GM23338 (cell line): Measurements from ENCODE around the gene PKP3. TPM values are rescaled to one million over a fixed set of nuclear protein-coding genes. Genes with fewer than 3 reads are reported as not detected.

Experiments used
- ATAC-seq: fragments of 200-7000 bp; cut with Tn5 transposase; 3 replicates; pipeline ENCODE4 v1.9.1; 2020
- DNase-seq: peaks from one replicate; pipeline ENCODE4 v3.0.0-alpha.2; 2015; ENCODE audit warnings: low spot score
- H2AFZ ChIP-seq: fragments of 200-600 bp; sonication (generic); 2 replicates; pipeline ENCODE4 v1.8.0; 2016; ENCODE audit warnings: antibody characterized with exemption, mild to moderate bottlenecking, moderate library complexity
- H3F3A ChIP-seq: fragments of 200-600 bp; sonication (generic); replicated peaks from 2 replicates; pipeline ENCODE4 v1.8.0; 2017; ENCODE audit warnings: antibody characterized with exemption, mixed run types, low read depth
- H3K27ac ChIP-seq: fragments of 200-600 bp; sonication (generic); 2 replicates; pipeline ENCODE4 v1.6.1; 2016; ENCODE audit warnings: low read depth
- H3K27me3 ChIP-seq: fragments of 200-600 bp; sonication (generic); 2 replicates; pipeline ENCODE4 v1.8.0; 2016; ENCODE audit warnings: mild to moderate bottlenecking, mixed run types, moderate library complexity; ENCODE audit not compliant: insufficient read depth
- H3K36me3 ChIP-seq: fragments of 200-600 bp; sonication (generic); 2 replicates; pipeline ENCODE4 v1.8.0; 2016; ENCODE audit warnings: mild to moderate bottlenecking; ENCODE audit not compliant: insufficient read depth
- H3K4me1 ChIP-seq: fragments of 200-600 bp; sonication (generic); 2 replicates; pipeline ENCODE4 v1.8.0; 2016; ENCODE audit warnings: mild to moderate bottlenecking, moderate library complexity; ENCODE audit not compliant: insufficient read depth
- H3K4me2 ChIP-seq: fragments of 200-600 bp; sonication (generic); 2 replicates; pipeline ENCODE4 v1.7.1; 2017; ENCODE audit warnings: mixed run types
- H3K4me3 ChIP-seq: fragments of 200-600 bp; sonication (generic); 2 replicates; pipeline ENCODE4 v1.6.1; 2016; ENCODE audit warnings: mixed run types
- H3K79me2 ChIP-seq: fragments of 200-600 bp; sonication (generic); replicated peaks from 2 replicates; pipeline ENCODE4 v1.8.0; 2017; ENCODE audit warnings: mild to moderate bottlenecking; ENCODE audit not compliant: insufficient read depth
- H3K9me2 ChIP-seq: fragments of 200-600 bp; sonication (generic); 2 replicates; pipeline ENCODE4 v1.8.0; 2017; ENCODE audit not compliant: insufficient read depth
- H4K20me1 ChIP-seq: fragments of 200-600 bp; sonication (generic); replicated peaks from 2 replicates; pipeline ENCODE4 v1.8.0; 2017; ENCODE audit warnings: mild to moderate bottlenecking; ENCODE audit not compliant: insufficient read depth
- H3K27ac Mint-ChIP-seq: 2 replicates; pipeline ENCODE4 v1.8.0; 2020; ENCODE audit warnings: inconsistent platforms, mild to moderate bottlenecking, moderate library complexity, mixed read lengths
- H3K27me3 Mint-ChIP-seq: 3 replicates; pipeline ENCODE4 v1.8.0; 2022; ENCODE audit warnings: low read depth, mild to moderate bottlenecking, moderate library complexity, mixed read lengths, inconsistent platforms; ENCODE audit not compliant: insufficient read depth, poor library complexity
- H3K36me3 Mint-ChIP-seq: 3 replicates; pipeline ENCODE4 v1.8.0; 2021; ENCODE audit warnings: low read depth, mild to moderate bottlenecking, inconsistent platforms, moderate library complexity, mixed read lengths
- H3K4me1 Mint-ChIP-seq: 3 replicates; pipeline ENCODE4 v1.8.0; 2020; ENCODE audit warnings: mild to moderate bottlenecking, inconsistent platforms, mixed read lengths
- H3K4me3 Mint-ChIP-seq: 3 replicates; pipeline ENCODE4 v1.8.0; 2021; ENCODE audit warnings: moderate library complexity, mild to moderate bottlenecking, inconsistent platforms, mixed read lengths
- H3K9me3 Mint-ChIP-seq: 3 replicates; pipeline ENCODE4 v1.8.0; 2020; ENCODE audit warnings: moderate library complexity, mild to moderate bottlenecking, inconsistent platforms, mixed read lengths
- CREB1 ChIP-seq: fragments of 250-450 bp; sonication (Bioruptor Pico); IDR thresholded peaks from 2 replicates; pipeline ENCODE4 v1.5.0; 2020; ENCODE audit warnings: low read depth, mild to moderate bottlenecking, moderate library complexity
- EZH2 ChIP-seq: fragments of 200-600 bp; sonication (generic); IDR thresholded peaks from one replicate; pipeline ENCODE4 v1.8.0; 2017; ENCODE audit warnings: antibody characterized with exemption, mild to moderate bottlenecking, low read depth; ENCODE audit not compliant: unreplicated experiment
- EZH2phosphoT487 ChIP-seq: fragments of 200-600 bp; sonication (generic); IDR thresholded peaks from one replicate; pipeline ENCODE4 v1.8.1; 2018; ENCODE audit warnings: antibody characterized with exemption; ENCODE audit not compliant: unreplicated experiment
- JUNB ChIP-seq: IDR thresholded peaks from one replicate; pipeline ENCODE4 v1.6.1; 2016; ENCODE audit warnings: antibody characterized with exemption; ENCODE audit not compliant: unreplicated experiment
- NANOG ChIP-seq: IDR thresholded peaks from 2 replicates; pipeline ENCODE4 v1.6.1; 2016; ENCODE audit warnings: antibody characterized with exemption, borderline replicate concordance
- POLR2AphosphoS5 ChIP-seq: IDR thresholded peaks from 2 replicates; pipeline ENCODE4 v1.6.1; 2016; ENCODE audit warnings: antibody characterized with exemption, low read depth
- STAT1 ChIP-seq: IDR thresholded peaks from one replicate; pipeline ENCODE4 v1.6.1; 2016; ENCODE audit warnings: antibody characterized with exemption; ENCODE audit not compliant: unreplicated experiment
- ZNF114 ChIP-seq: fragments of 250-450 bp; sonication (Bioruptor Pico); IDR thresholded peaks from 2 replicates; pipeline ENCODE4 v1.5.0; 2020; ENCODE audit warnings: mild to moderate bottlenecking, moderate library complexity
- ZNF331 ChIP-seq: fragments of 250-450 bp; sonication (Bioruptor Pico); IDR thresholded peaks from 2 replicates; pipeline ENCODE4 v1.5.0; 2020; ENCODE audit warnings: low read depth, mild to moderate bottlenecking, moderate library complexity
- polyA plus RNA-seq: library from polyadenylated mRNA; unstranded; fragments of >200 nt; fragmentation: Nextera tagmentation; extraction: Ambion mirVana; gene quantifications from 2 replicates; pipeline ENCODE4 v1.2.1, GENCODE V29; 2016
- total RNA-seq: library from RNA; depleted of rRNA; stranded (reverse); fragments of >200 nt; shearing (Covaris generic); gene quantifications from 2 replicates; pipeline ENCODE4 v1.2.3, GENCODE V29; 2014
- TF ChIP-seq, protein P1 (sequence below), 2 experiments: fragments of 200-600 bp in 1 of 2; sonication (generic) in 1 of 2; conservative IDR thresholded peaks; 2 replicates each; pipeline versions ENCODE4 v1.5.1 to v1.6.1; 2016 to 2017; ENCODE audit warnings: antibody characterized with exemption in 2 of 2, low read depth in 2 of 2, mild to moderate bottlenecking in 2 of 2, moderate library complexity in 1 of 2
- TF ChIP-seq, protein P2 (sequence below): IDR thresholded peaks from 2 replicates; pipeline ENCODE4 v1.6.1; 2016; ENCODE audit warnings: antibody characterized with exemption
- TF ChIP-seq, protein P3 (sequence below): fragments of 250-450 bp; sonication (Bioruptor Pico); IDR thresholded peaks from 2 replicates; pipeline ENCODE4 v1.5.0; 2020; ENCODE audit warnings: mild to moderate bottlenecking, moderate library complexity
- TF ChIP-seq, protein P4 (sequence below): IDR thresholded peaks from one replicate; pipeline ENCODE4 v1.6.1; 2018; ENCODE audit warnings: antibody characterized with exemption; ENCODE audit not compliant: unreplicated experiment

The PKP3 gene
- total and polyA plus RNA-seq, 2 experiments from 2014 or later, result 7.2 to 23.0 TPM

DNA sequence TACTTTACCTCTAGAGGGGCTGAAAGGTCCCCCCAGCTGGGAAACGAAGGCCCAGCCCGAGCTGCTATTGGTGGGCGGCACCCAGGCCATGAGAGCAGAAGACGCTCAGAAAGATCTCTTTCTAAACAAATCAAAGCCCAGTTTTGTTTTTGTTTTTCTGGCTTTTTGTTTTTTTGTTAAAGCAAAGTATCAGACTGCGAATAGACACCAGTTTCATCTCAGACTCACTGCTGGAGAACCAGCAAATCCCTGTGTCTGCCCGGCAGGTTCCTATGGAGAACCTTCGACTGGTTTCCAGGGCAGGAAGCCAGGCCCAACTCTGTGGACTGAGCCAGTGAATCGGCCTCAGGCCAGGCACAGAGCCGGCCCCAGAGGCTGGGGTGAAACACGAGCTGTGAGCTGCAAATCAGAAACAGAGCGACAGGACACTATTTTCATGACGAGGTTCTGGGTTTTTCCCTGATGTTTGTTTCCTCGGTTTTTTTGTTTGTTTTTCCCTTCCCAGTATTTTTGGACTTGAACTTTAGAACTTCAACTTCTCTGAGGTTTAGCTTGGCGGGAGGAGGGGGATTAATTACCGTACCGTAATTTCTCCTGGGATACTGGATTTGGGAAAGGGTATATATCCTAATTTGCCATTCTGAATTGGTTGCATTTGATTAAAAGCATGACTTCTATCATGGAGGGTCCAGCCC is 40.7 kb upstream of the PKP3 start:
- H3F3A ChIP-seq, result peaks cover 36% of the 10 kb centered on the region
- TF ChIP-seq, protein P1, sequence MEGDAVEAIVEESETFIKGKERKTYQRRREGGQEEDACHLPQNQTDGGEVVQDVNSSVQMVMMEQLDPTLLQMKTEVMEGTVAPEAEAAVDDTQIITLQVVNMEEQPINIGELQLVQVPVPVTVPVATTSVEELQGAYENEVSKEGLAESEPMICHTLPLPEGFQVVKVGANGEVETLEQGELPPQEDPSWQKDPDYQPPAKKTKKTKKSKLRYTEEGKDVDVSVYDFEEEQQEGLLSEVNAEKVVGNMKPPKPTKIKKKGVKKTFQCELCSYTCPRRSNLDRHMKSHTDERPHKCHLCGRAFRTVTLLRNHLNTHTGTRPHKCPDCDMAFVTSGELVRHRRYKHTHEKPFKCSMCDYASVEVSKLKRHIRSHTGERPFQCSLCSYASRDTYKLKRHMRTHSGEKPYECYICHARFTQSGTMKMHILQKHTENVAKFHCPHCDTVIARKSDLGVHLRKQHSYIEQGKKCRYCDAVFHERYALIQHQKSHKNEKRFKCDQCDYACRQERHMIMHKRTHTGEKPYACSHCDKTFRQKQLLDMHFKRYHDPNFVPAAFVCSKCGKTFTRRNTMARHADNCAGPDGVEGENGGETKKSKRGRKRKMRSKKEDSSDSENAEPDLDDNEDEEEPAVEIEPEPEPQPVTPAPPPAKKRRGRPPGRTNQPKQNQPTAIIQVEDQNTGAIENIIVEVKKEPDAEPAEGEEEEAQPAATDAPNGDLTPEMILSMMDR (conservative IDR thresholded peaks at IDR 0.05; ENCODE audit: low read depth in 2 of 2), result no peak
- TF ChIP-seq NANOG (no peak), JUNB (no peak), ZNF331 (no peak), EZH2 (no peak), ZNF114 (CRISPR knock-in tag) (no peak), CREB1 (no peak), POLR2AphosphoS5 (no peak), EZH2phosphoT487 (no peak), STAT1 (no peak)
- TF ChIP-seq, protein P2, sequence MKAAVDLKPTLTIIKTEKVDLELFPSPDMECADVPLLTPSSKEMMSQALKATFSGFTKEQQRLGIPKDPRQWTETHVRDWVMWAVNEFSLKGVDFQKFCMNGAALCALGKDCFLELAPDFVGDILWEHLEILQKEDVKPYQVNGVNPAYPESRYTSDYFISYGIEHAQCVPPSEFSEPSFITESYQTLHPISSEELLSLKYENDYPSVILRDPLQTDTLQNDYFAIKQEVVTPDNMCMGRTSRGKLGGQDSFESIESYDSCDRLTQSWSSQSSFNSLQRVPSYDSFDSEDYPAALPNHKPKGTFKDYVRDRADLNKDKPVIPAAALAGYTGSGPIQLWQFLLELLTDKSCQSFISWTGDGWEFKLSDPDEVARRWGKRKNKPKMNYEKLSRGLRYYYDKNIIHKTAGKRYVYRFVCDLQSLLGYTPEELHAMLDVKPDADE, result no peak
- TF ChIP-seq, protein P3, sequence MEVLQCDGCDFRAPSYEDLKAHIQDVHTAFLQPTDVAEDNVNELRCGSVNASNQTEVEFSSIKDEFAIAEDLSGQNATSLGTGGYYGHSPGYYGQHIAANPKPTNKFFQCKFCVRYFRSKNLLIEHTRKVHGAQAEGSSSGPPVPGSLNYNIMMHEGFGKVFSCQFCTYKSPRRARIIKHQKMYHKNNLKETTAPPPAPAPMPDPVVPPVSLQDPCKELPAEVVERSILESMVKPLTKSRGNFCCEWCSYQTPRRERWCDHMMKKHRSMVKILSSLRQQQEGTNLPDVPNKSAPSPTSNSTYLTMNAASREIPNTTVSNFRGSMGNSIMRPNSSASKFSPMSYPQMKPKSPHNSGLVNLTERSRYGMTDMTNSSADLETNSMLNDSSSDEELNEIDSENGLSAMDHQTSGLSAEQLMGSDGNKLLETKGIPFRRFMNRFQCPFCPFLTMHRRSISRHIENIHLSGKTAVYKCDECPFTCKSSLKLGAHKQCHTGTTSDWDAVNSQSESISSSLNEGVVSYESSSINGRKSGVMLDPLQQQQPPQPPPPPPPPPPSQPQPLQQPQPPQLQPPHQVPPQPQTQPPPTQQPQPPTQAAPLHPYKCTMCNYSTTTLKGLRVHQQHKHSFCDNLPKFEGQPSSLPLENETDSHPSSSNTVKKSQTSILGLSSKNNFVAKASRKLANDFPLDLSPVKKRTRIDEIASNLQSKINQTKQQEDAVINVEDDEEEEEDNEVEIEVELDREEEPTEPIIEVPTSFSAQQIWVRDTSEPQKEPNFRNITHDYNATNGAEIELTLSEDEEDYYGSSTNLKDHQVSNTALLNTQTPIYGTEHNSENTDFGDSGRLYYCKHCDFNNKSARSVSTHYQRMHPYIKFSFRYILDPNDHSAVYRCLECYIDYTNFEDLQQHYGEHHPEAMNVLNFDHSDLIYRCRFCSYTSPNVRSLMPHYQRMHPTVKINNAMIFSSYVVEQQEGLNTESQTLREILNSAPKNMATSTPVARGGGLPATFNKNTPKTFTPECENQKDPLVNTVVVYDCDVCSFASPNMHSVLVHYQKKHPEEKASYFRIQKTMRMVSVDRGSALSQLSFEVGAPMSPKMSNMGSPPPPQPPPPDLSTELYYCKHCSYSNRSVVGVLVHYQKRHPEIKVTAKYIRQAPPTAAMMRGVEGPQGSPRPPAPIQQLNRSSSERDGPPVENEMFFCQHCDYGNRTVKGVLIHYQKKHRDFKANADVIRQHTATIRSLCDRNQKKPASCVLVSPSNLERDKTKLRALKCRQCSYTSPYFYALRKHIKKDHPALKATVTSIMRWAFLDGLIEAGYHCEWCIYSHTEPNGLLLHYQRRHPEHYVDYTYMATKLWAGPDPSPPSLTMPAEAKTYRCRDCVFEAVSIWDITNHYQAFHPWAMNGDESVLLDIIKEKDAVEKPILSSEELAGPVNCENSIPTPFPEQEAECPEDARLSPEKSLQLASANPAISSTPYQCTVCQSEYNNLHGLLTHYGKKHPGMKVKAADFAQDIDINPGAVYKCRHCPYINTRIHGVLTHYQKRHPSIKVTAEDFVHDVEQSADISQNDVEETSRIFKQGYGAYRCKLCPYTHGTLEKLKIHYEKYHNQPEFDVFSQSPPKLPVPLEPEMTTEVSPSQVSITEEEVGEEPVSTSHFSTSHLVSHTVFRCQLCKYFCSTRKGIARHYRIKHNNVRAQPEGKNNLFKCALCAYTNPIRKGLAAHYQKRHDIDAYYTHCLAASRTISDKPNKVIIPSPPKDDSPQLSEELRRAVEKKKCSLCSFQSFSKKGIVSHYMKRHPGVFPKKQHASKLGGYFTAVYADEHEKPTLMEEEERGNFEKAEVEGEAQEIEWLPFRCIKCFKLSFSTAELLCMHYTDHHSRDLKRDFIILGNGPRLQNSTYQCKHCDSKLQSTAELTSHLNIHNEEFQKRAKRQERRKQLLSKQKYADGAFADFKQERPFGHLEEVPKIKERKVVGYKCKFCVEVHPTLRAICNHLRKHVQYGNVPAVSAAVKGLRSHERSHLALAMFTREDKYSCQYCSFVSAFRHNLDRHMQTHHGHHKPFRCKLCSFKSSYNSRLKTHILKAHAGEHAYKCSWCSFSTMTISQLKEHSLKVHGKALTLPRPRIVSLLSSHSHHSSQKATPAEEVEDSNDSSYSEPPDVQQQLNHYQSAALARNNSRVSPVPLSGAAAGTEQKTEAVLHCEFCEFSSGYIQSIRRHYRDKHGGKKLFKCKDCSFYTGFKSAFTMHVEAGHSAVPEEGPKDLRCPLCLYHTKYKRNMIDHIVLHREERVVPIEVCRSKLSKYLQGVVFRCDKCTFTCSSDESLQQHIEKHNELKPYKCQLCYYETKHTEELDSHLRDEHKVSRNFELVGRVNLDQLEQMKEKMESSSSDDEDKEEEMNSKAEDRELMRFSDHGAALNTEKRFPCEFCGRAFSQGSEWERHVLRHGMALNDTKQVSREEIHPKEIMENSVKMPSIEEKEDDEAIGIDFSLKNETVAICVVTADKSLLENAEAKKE (CRISPR knock-in tag), result no peak
- TF ChIP-seq, protein P4, sequence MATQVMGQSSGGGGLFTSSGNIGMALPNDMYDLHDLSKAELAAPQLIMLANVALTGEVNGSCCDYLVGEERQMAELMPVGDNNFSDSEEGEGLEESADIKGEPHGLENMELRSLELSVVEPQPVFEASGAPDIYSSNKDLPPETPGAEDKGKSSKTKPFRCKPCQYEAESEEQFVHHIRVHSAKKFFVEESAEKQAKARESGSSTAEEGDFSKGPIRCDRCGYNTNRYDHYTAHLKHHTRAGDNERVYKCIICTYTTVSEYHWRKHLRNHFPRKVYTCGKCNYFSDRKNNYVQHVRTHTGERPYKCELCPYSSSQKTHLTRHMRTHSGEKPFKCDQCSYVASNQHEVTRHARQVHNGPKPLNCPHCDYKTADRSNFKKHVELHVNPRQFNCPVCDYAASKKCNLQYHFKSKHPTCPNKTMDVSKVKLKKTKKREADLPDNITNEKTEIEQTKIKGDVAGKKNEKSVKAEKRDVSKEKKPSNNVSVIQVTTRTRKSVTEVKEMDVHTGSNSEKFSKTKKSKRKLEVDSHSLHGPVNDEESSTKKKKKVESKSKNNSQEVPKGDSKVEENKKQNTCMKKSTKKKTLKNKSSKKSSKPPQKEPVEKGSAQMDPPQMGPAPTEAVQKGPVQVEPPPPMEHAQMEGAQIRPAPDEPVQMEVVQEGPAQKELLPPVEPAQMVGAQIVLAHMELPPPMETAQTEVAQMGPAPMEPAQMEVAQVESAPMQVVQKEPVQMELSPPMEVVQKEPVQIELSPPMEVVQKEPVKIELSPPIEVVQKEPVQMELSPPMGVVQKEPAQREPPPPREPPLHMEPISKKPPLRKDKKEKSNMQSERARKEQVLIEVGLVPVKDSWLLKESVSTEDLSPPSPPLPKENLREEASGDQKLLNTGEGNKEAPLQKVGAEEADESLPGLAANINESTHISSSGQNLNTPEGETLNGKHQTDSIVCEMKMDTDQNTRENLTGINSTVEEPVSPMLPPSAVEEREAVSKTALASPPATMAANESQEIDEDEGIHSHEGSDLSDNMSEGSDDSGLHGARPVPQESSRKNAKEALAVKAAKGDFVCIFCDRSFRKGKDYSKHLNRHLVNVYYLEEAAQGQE, result no peak
- H3K36me3 ChIP-seq, result no peaks in the 10 kb centered on the region
- peak; percentile 46 for ATAC-seq
- H3K4me1 ChIP-seq, result peaks cover 26% of the 10 kb centered on the region
- no peaks in the 10 kb centered on the region for H3K9me2 ChIP-seq
- H3K36me3 Mint-ChIP-seq, result 0 out of 3 replicates have a peak, but pooled peaks cover 5% of the 10 kb centered on the region
- peak overlapping the region; percentile 59; the same call in 1 of the 2 replicates for H3K27ac ChIP-seq
- peaks cover 28% of the 10 kb centered on the region for H3K4me1 Mint-ChIP-seq
- H3K9me3 Mint-ChIP-seq, result peaks cover 4% of the 10 kb centered on the region; the same call in 2 of the 3 replicates
- DNase-seq, result peak; percentile 58
- no peak overlapping the region for H3K27ac Mint-ChIP-seq
- H2AFZ ChIP-seq, result peak overlapping the region; percentile 83; the same call in 1 of the 2 replicates
- H3K4me3 ChIP-seq, result no peak overlapping the region
- H3K27me3 ChIP-seq, result no peaks in the 10 kb centered on the region
- H3K4me2 ChIP-seq, result peak overlapping the region; percentile 38; the same call in 1 of the 2 replicates
- no peaks in the 10 kb centered on the region for H4K20me1 ChIP-seq
- peaks cover 20% of the 10 kb centered on the region for H3K27me3 Mint-ChIP-seq
- no peak overlapping the region; the same call in 2 of the 3 replicates for H3K4me3 Mint-ChIP-seq
- H3K79me2 ChIP-seq, result no peaks in the 10 kb centered on the region
